SK-N-SH (cell line): ENCODE measurements around the gene AGMO. TPM values are rescaled to one million over a fixed set of nuclear protein-coding genes. Genes with fewer than 3 reads are reported as not detected.

Source experiments
- CTCF ChIA-PET: fragments of 300-600, 350-600 bp; formaldehyde crosslinking; extraction: SDS; loops from one replicate; lab custom pipeline; 2021; lab: Yijun Ruan, JAX
- POLR2A ChIA-PET: fragments of 350-600 bp; sonication (Branson Sonifier 250); formaldehyde crosslinking; extraction: SDS; loops from one replicate; lab custom pipeline; 2020; ENCODE audit warnings: antibody characterized with exemption, inconsistent platforms; lab: Yijun Ruan, JAX
- DNase-seq: peaks from one replicate; pipeline ENCODE4 v3.0.0; 2012
- H2AFZ ChIP-seq: fragments of 200-600 bp; sonication (generic); 2 replicates; pipeline ENCODE4 v1.8.1; 2016; ENCODE audit warnings: antibody characterized with exemption, mild to moderate bottlenecking, low read depth
- H3F3A ChIP-seq: fragments of 200-600 bp; sonication (generic); replicated peaks from 2 replicates; pipeline ENCODE3; 2016; ENCODE audit warnings: antibody characterized with exemption, mild to moderate bottlenecking; ENCODE audit not compliant: insufficient read depth
- H3K27ac ChIP-seq, 2 experiments: fragments of 200-500 bp in 1 of 2; fragments of 200-600 bp in 1 of 2; sonication (Bioruptor generic) in 1 of 2; sonication (generic), shearing (Covaris generic) in 1 of 2; 2 replicates each; pipeline versions ENCODE4 v1.5.1 to v1.6.1; 2014 to 2016; ENCODE audit warnings: low read depth in 2 of 2, inconsistent platforms in 1 of 2, low read length in 1 of 2, mild to moderate bottlenecking in 1 of 2, mixed read lengths in 1 of 2
- H3K27me3 ChIP-seq: fragments of 200-600 bp; sonication (generic), shearing (Covaris generic); 2 replicates; pipeline ENCODE4 v1.6.1; 2016; ENCODE audit warnings: mixed run types; ENCODE audit not compliant: insufficient read depth
- H3K36me3 ChIP-seq, 2 experiments: fragments of 200-500 bp in 1 of 2; fragments of 200-600 bp in 1 of 2; sonication (Bioruptor generic) in 1 of 2; sonication (generic) in 1 of 2; replicated peaks in 1 of 2; 2 replicates each; pipeline versions ENCODE3 to v1.5.1; 2014 to 2016; ENCODE audit warnings: low read length in 1 of 2, mild to moderate bottlenecking in 1 of 2; ENCODE audit not compliant: insufficient read depth in 2 of 2, control insufficient read depth in 1 of 2
- H3K4me1 ChIP-seq, 2 experiments: fragments of 200-500 bp in 1 of 2; fragments of 200-600 bp in 1 of 2; sonication (Bioruptor generic) in 1 of 2; sonication (generic), shearing (Covaris generic) in 1 of 2; 2 replicates each; pipeline versions ENCODE4 v1.5.1 to v1.6.1; 2014 to 2016; ENCODE audit warnings: low read depth in 1 of 2, low read length in 1 of 2, mixed run types in 1 of 2; ENCODE audit not compliant: insufficient read depth in 2 of 2, control insufficient read depth in 1 of 2
- H3K4me2 ChIP-seq: fragments of 200-600 bp; sonication (generic), shearing (Covaris generic); 2 replicates; pipeline ENCODE4 v1.6.1; 2017; ENCODE audit warnings: mixed run types
- H3K4me3 ChIP-seq, 2 experiments: fragments of 200-500 bp in 1 of 2; fragments of 200-600 bp in 1 of 2; sonication (Bioruptor generic) in 1 of 2; sonication (generic), shearing (Covaris generic) in 1 of 2; 2 replicates each; pipeline versions ENCODE4 v1.5.1 to v1.8.1; 2014 to 2016; ENCODE audit warnings: low read depth in 2 of 2, inconsistent platforms in 1 of 2, low read length in 1 of 2, mild to moderate bottlenecking in 1 of 2, mixed read lengths in 1 of 2, moderate library complexity in 1 of 2
- H3K79me2 ChIP-seq: fragments of 200-600 bp; sonication (generic); 2 replicates; pipeline ENCODE4 v1.8.1; 2017; ENCODE audit warnings: mild to moderate bottlenecking; ENCODE audit not compliant: insufficient read depth
- H3K9ac ChIP-seq: fragments of 200-600 bp; sonication (generic); 2 replicates; pipeline ENCODE4 v1.6.1; 2017; ENCODE audit warnings: mixed run types
- H3K9me2 ChIP-seq: fragments of 200-600 bp; sonication (generic); 2 replicates; pipeline ENCODE4 v1.6.1; 2017; ENCODE audit warnings: mixed run types
- H3K9me3 ChIP-seq: fragments of 200-600 bp; sonication (generic); 2 replicates; pipeline ENCODE4 v1.6.1; 2017; ENCODE audit warnings: mixed run types, mild to moderate bottlenecking, moderate library complexity
- H4K20me1 ChIP-seq: fragments of 200-600 bp; sonication (generic); 2 replicates; pipeline ENCODE4 v1.6.1; 2017; ENCODE audit warnings: mild to moderate bottlenecking, mixed run types; ENCODE audit not compliant: insufficient read depth
- EP300 ChIP-seq, 2 experiments: IDR thresholded peaks; 2 replicates each; pipeline versions ENCODE4 v1.4.0 to v1.6.1; 2012; ENCODE audit warnings: borderline replicate concordance in 1 of 2, low read depth in 1 of 2, low read length in 1 of 2
- EZH2phosphoT487 ChIP-seq: fragments of 200-600 bp; sonication (generic); IDR thresholded peaks from 2 replicates; pipeline ENCODE4 v1.6.1; 2017; ENCODE audit warnings: low read depth, mixed run types, mild to moderate bottlenecking, antibody characterized with exemption, moderate library complexity, borderline replicate concordance
- FOSL2 ChIP-seq: IDR thresholded peaks from 2 replicates; pipeline ENCODE4 v1.4.0; 2012; ENCODE audit warnings: low read depth, mild to moderate bottlenecking, moderate library complexity, borderline replicate concordance
- FOXJ3 ChIP-seq: sonication (generic); formaldehyde crosslinking; IDR thresholded peaks from 2 replicates; pipeline ENCODE4 v1.5.1; 2020; ENCODE audit warnings: mild to moderate bottlenecking, missing genetic modification reagents
- GABPA ChIP-seq: IDR thresholded peaks from 2 replicates; pipeline ENCODE4 v1.4.0; 2012; ENCODE audit warnings: low read depth, mild to moderate bottlenecking
- POLR2AphosphoS5 ChIP-seq: IDR thresholded peaks from 2 replicates; pipeline ENCODE4 v1.6.1; 2012; ENCODE audit warnings: low read depth, low read length
- RAD21 ChIP-seq: IDR thresholded peaks from 2 replicates; pipeline ENCODE4 v1.6.1; 2012; ENCODE audit warnings: mild to moderate bottlenecking, low read length
- RFX5 ChIP-seq: IDR thresholded peaks from 2 replicates; pipeline ENCODE4 v1.6.1; 2012; ENCODE audit warnings: mild to moderate bottlenecking, improper control_type of control experiment, low read length
- SIN3A ChIP-seq: IDR thresholded peaks from 2 replicates; pipeline ENCODE4 v1.6.1; 2012; ENCODE audit warnings: low read depth, mild to moderate bottlenecking, low read length, moderate library complexity, borderline replicate concordance
- TCF12 ChIP-seq: IDR thresholded peaks from 2 replicates; pipeline ENCODE4 v1.4.0; 2012
- TEAD4 ChIP-seq: IDR thresholded peaks from 2 replicates; pipeline ENCODE4 v1.4.0; 2012; ENCODE audit warnings: mild to moderate bottlenecking, borderline replicate concordance; ENCODE audit not compliant: insufficient read depth
- YY1 ChIP-seq: IDR thresholded peaks from 2 replicates; pipeline ENCODE4 v1.4.0; 2012; ENCODE audit warnings: low read depth, mild to moderate bottlenecking
- WGBS: methylation state at CpG from one replicate; pipeline ENCODE4 v1.1.6; 2017; ENCODE audit warnings: low lambda C conversion rate; 5-methylcytosine and 5-hydroxymethylcytosine counted together
- polyA plus RNA-seq, 3 experiments: library from polyadenylated mRNA; depleted of rRNA; stranded (reverse); fragments of >200 nt; gene quantifications; 2 replicates each; pipeline ENCODE4 v1.2.3, GENCODE V29; 2012
- TF ChIP-seq, protein P1 (sequence below): IDR thresholded peaks from 2 replicates; pipeline ENCODE4 v1.6.1; 2012; ENCODE audit warnings: mild to moderate bottlenecking, low read depth, low read length, moderate library complexity
- TF ChIP-seq, protein P2 (sequence below): fragments of 150-350 bp; IDR thresholded peaks from 2 replicates; pipeline ENCODE4 v1.6.1; 2017; ENCODE audit warnings: antibody characterized with exemption, low read length, low read depth, borderline replicate concordance
- TF ChIP-seq, protein P3 (sequence below): IDR thresholded peaks from 2 replicates; pipeline ENCODE4 v1.4.0; 2012; ENCODE audit warnings: low read depth, borderline replicate concordance
- TF ChIP-seq, protein P4 (sequence below): fragments of 150-350 bp; IDR thresholded peaks from 2 replicates; pipeline ENCODE4 v1.6.1; 2016; ENCODE audit warnings: mild to moderate bottlenecking, low read depth, low read length
- TF ChIP-seq, protein P5 (sequence below): IDR thresholded peaks from 2 replicates; pipeline ENCODE4; 2012

The AGMO gene
- polyA plus RNA-seq, 1 of the 3 experiments (the other 2 are of a cell fraction): 0.05 TPM

DNA sequence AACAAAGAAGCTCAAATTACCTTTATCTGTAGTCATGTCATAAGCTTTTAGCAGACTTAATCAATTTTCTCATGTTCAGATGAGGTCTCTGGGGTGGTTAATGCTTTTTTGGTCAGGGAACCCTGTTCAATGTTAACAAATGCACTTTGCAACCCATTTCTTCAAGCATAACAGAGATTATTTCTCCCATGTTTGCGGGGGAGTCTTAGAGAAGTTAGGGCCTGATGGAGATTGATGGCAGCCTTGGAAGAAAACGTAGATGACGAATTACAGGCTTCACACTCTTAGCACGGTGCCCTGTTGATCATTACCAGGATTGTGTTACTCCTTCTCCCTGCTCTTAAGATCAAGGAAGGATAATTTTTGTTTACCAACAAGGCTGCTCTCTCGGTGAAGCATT, 76.4 kb downstream of the AGMO start:
- no peaks in the 10 kb centered on the region; the same call in 1 of the 2 replicates for H3K9me2 ChIP-seq
- ChIA-PET CTCF (interaction anchor here (0.7 to 0.9 kb wide), 2 partner anchors 10 to 12 kb away, joined by 3 to 4 read pairs; no protein-coding TSS in a partner anchor), POLR2A (no interaction called here)
- WGBS: 47% methylated on average over 5 of the region's 5 CpGs
- H3K27ac ChIP-seq: no peak overlapping the region
- H3K27me3 ChIP-seq: no peaks in the 10 kb centered on the region; the same call in 1 of the 2 replicates
- no peak overlapping the region for H3K9ac ChIP-seq
- no peaks in the 10 kb centered on the region for H4K20me1 ChIP-seq
- H3K36me3 ChIP-seq: no peaks in the 10 kb centered on the region
- no peak overlapping the region for H2AFZ ChIP-seq
- H3K4me2 ChIP-seq: no peak overlapping the region
- no peaks in the 10 kb centered on the region for H3F3A ChIP-seq
- TF ChIP-seq EP300 (IDR thresholded peaks at IDR 0.05; ENCODE audit: borderline replicate concordance in 1 of 2, low read depth in 1 of 2, low read length in 1 of 2) (no peak), POLR2AphosphoS5 (no peak), EZH2phosphoT487 (no peak), GABPA (no peak), FOSL2 (no peak), SIN3A (no peak), TCF12 (no peak), YY1 (no peak), FOXJ3 (CRISPR knock-in tag) (no peak), RAD21 (no peak), TEAD4 (no peak), RFX5 (no peak)
- TF ChIP-seq, protein P1, sequence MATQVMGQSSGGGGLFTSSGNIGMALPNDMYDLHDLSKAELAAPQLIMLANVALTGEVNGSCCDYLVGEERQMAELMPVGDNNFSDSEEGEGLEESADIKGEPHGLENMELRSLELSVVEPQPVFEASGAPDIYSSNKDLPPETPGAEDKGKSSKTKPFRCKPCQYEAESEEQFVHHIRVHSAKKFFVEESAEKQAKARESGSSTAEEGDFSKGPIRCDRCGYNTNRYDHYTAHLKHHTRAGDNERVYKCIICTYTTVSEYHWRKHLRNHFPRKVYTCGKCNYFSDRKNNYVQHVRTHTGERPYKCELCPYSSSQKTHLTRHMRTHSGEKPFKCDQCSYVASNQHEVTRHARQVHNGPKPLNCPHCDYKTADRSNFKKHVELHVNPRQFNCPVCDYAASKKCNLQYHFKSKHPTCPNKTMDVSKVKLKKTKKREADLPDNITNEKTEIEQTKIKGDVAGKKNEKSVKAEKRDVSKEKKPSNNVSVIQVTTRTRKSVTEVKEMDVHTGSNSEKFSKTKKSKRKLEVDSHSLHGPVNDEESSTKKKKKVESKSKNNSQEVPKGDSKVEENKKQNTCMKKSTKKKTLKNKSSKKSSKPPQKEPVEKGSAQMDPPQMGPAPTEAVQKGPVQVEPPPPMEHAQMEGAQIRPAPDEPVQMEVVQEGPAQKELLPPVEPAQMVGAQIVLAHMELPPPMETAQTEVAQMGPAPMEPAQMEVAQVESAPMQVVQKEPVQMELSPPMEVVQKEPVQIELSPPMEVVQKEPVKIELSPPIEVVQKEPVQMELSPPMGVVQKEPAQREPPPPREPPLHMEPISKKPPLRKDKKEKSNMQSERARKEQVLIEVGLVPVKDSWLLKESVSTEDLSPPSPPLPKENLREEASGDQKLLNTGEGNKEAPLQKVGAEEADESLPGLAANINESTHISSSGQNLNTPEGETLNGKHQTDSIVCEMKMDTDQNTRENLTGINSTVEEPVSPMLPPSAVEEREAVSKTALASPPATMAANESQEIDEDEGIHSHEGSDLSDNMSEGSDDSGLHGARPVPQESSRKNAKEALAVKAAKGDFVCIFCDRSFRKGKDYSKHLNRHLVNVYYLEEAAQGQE: no peak
- TF ChIP-seq, protein P2, sequence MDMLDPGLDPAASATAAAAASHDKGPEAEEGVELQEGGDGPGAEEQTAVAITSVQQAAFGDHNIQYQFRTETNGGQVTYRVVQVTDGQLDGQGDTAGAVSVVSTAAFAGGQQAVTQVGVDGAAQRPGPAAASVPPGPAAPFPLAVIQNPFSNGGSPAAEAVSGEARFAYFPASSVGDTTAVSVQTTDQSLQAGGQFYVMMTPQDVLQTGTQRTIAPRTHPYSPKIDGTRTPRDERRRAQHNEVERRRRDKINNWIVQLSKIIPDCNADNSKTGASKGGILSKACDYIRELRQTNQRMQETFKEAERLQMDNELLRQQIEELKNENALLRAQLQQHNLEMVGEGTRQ: no peak
- TF ChIP-seq, protein P3, sequence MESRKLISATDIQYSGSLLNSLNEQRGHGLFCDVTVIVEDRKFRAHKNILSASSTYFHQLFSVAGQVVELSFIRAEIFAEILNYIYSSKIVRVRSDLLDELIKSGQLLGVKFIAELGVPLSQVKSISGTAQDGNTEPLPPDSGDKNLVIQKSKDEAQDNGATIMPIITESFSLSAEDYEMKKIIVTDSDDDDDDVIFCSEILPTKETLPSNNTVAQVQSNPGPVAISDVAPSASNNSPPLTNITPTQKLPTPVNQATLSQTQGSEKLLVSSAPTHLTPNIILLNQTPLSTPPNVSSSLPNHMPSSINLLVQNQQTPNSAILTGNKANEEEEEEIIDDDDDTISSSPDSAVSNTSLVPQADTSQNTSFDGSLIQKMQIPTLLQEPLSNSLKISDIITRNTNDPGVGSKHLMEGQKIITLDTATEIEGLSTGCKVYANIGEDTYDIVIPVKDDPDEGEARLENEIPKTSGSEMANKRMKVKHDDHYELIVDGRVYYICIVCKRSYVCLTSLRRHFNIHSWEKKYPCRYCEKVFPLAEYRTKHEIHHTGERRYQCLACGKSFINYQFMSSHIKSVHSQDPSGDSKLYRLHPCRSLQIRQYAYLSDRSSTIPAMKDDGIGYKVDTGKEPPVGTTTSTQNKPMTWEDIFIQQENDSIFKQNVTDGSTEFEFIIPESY: no peak
- TF ChIP-seq, protein P4, sequence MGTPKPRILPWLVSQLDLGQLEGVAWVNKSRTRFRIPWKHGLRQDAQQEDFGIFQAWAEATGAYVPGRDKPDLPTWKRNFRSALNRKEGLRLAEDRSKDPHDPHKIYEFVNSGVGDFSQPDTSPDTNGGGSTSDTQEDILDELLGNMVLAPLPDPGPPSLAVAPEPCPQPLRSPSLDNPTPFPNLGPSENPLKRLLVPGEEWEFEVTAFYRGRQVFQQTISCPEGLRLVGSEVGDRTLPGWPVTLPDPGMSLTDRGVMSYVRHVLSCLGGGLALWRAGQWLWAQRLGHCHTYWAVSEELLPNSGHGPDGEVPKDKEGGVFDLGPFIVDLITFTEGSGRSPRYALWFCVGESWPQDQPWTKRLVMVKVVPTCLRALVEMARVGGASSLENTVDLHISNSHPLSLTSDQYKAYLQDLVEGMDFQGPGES: no peak
- TF ChIP-seq, protein P5, sequence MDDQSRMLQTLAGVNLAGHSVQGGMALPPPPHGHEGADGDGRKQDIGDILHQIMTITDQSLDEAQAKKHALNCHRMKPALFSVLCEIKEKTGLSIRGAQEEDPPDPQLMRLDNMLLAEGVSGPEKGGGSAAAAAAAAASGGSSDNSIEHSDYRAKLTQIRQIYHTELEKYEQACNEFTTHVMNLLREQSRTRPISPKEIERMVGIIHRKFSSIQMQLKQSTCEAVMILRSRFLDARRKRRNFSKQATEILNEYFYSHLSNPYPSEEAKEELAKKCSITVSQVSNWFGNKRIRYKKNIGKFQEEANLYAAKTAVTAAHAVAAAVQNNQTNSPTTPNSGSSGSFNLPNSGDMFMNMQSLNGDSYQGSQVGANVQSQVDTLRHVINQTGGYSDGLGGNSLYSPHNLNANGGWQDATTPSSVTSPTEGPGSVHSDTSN: no peak
- no peak for DNase-seq
- no peak overlapping the region for H3K4me3 ChIP-seq
- H3K79me2 ChIP-seq: no peaks in the 10 kb centered on the region
- no peaks in the 10 kb centered on the region; the same call in 1 of the 2 replicates for H3K9me3 ChIP-seq
- no peaks in the 10 kb centered on the region for H3K4me1 ChIP-seq
